ENCODE results near the gene PON3.

The PON3 gene

GRCh38 chr7:95335093-95335492 lies 61.1 kb downstream of the PON3 start:
- no peak for DNase-seq

DNA sequence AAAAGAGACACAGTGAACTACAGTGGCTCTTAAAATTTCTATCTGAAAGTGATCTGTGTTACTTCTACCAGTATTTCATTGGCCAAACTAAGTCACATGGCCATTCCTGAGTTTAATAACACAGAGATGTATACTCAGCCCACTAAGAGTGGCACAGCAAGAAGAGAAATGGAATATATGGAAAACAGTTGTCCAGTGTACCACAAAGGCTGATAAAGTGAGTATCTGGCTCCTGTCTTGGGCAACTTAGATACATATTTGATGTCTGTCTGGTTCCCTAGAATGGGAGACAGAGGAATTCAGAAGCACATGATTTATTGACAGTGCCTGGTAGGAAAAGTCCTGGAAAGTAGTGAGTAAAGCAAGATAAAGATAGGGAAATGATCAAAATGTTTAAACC lies 61.7 kb downstream of the PON3 start:
- DNase-seq = no peak

DNA sequence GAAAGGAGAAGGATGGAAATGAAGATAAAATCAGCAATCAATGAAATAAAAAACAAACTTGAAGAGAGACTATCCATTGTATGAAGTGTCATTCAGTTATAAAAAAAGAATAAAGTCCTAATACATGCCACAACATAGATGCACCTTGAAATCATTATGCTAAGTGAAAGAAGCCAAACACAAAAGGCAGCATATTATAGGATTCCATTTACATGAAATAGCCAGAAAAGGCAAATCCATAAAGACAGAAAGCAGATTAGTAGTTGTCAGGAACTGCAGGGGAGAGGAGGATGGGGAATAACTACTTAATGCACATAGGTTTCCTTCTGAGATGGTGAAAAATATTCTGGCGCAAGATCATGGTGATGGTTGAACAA lies 65.2 kb downstream of the PON3 start:
- DNase-seq = no peak

GRCh38 chr7:95330204-95330960 lies 65.8 kb downstream of the PON3 start:
- no peak for DNase-seq

- DNase-seq = no peak
These were observed 68.8 kb downstream of the PON3 start for GRCh38 chr7:95327356-95327755.

- DNase-seq = no peak
These were observed 71.7 kb downstream of the PON3 start, which contains the start of gene PON1 for GRCh38 chr7:95324431-95324830. Gene PON1, minus strand, starts transcription at chr7:95324532. Its CDS starts 57 bp downstream, at chr7:95324475.

GRCh38 chr7:95323410-95324129 lies 72.6 kb downstream of the PON3 start:
- DNase-seq = no peak

DNA sequence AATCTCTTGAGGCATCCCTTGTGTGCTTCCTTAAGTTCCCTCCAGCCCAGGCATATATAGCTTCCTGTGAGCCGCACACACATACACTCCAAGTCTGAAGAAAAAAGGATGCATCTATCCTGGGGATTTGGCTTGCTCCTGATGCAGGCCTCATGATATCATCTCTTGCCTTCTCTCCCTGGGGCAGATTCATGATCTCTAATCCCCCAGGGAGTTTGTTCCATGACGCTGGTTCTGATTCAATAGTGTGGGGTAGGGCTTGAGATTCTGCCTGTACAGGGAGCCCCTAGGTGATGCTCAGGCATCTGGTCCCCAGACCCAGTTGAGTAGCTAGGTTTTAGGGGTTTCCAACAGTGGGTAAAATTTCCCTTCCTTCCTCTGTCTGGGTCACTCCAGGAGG lies 73.3 kb downstream of the PON3 start:
- no peak for DNase-seq

GRCh38 chr7:95322396-95322795 lies 73.8 kb downstream of the PON3 start:
- DNase-seq = no peak

DNA sequence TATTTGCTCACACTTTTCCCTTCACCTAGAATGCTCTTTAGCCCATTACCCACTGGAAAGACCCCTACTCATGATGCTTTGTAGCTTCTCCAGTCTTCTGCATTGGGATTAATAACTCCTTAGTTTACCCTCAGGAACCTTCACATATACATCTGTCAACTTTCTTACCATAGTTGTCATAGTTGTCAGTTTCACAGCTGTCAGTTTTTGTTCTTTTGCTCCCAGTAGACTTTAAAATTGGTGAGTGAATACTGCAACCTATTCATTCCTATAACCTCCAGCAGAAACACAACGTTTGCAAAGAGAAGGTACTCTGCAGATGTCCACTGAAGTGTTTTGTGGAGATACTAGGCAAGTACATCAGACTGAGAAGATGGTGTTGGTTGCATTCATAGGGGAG lies 74.5 kb downstream of the PON3 start:
- DNase-seq = no peak

GRCh38 chr7:95320651-95321050 lies 75.5 kb downstream of the PON3 start:
- no peak for DNase-seq

DNA sequence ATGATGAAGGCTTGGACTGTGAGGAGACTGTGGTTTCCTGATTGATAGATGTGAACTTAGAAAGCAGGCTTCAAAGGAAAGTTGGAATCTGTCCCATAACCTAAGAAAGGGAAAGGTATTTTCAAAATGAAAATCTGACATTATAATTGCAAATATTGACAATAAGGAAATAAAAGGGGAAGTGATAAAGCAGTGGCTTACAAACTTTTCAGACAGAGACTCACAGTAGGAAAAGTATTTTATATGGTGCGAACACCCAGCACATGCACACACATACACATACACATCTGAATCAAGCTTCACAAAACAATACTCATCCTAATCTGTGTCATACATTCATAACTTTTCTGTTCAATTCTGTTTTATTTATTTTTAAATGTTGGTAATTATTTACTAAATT lies 76.6 kb downstream of the PON3 start:
- DNase-seq = no peak

DNA sequence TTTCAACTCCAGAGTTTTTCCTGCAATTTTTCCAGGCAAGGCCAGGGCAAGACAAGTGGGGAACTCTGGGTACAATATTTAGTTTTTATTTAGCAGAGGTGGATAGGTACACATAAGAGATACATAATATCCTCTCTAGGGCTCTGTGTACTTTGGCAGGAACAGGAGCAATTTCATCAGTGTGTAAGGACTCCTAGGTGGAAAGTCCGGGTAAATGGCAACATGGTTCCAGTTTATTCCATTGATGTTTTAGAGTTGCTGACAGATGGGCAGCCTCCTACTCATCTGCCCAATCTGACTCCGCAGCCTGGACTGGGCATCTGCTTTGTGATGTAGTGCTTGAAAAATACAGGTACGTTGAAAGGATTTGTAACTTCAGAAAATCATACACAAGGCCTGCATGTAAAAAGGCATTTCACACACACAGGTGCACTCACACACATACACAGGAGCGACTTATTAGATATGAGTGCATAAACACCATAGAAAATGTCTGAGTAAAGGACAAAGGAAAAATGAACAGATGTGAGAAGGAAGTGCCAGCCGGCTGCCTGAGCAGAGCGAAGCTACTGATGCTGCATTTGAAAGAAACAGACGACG lies 77.6 kb downstream of the PON3 start:
- DNase-seq = no peak

DNA sequence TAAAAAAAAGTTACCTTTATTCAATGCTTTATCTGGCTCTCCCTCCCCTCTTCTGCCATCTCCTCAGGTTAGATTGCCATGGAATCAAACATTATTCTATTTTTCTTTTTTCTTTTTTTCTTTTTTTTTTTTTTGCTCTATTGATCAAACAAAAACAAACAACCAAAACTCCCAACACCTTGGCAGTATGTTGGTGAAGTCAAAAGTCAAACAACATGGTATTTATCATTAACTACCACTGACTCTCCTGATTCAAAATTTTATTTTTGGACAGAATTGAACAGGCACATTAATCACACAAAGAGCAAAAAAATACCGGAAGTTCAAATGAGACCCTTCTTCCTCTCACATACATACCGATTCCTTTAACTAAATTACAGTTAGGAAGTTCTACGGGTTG lies 78.2 kb downstream of the PON3 start:
- DNase-seq = no peak

DNA sequence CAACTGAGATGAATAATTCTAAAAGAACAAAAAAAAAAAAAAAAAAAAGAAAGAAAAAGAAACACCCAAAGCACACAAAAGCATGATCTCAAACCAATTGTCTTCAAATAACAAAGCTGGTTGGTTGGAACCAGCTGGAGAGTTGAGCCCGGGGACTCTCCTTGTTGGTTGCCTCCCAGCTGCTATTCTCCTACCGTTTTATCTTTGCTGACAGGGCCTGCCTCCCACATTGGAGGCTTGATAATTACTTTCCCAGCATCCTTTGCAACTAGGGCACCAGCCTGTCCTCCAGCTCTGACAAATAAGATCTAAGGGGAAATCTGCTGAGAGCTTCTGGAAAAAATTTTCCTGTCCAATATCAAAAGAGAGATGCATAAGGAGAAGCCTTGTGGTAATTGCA lies 78.6 kb downstream of the PON3 start:
- DNase-seq = no peak

GRCh38 chr7:95316588-95316987 lies 79.6 kb downstream of the PON3 start:
- DNase-seq = no peak

DNA sequence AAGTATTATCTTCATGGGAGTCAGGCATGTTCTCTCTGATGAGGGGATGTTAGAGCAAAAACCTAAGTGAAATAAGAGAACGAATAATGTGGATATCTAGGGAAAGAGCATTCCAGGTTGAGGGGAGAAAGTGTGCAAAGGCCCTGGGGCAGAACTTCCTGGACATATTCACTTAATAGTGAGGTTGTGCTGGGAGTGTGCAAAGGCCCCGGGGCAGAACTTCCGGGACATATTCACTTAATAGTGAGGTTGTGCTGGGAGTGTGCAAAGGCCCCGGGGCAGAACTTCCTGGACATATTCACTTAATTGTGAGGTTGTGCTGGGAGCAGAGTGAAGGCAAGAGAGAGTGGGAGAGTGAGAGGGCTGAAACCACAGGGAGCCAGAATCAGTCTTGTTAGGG lies 83.6 kb downstream of the PON3 start:
- no peak for DNase-seq

DNA sequence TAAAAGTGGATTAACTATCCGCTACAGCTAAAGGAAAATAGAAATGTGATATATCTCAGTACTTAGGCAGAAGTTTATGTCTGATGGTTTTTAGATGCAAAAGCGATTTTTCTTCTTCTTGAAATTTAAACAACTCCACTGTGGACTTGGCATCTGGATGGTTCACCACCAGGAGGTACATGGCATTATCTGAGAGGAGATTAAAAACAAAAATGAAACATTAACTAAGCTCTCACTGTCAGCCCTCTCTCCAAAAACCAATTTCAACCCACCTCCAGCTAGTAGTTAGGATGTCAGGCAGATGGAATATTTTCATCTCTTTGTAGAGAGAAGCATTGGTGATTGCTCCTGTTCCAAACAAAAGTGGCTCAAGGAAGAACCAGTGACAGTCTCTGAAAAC lies 84.8 kb downstream of the PON3 start:
- DNase-seq = no peak

GRCh38 chr7:95309951-95310350 lies 86.2 kb downstream of the PON3 start:
- DNase-seq = no peak
